Jurkat, Clone E6-1 (cell line): ENCODE measurements around the gene TOP3A.

ENCODE experiments used
- DNase-seq: peaks from one replicate; pipeline ENCODE4 v3.0.0-alpha.2; 2011; ENCODE audit warnings: low read depth, low spot score
- H3K4me3 ChIP-seq: 2 replicates; pipeline ENCODE4 v1.5.1; 2011; ENCODE audit warnings: mild to moderate bottlenecking, low read length, control low read depth, moderate library complexity

Gene TOP3A

DNA sequence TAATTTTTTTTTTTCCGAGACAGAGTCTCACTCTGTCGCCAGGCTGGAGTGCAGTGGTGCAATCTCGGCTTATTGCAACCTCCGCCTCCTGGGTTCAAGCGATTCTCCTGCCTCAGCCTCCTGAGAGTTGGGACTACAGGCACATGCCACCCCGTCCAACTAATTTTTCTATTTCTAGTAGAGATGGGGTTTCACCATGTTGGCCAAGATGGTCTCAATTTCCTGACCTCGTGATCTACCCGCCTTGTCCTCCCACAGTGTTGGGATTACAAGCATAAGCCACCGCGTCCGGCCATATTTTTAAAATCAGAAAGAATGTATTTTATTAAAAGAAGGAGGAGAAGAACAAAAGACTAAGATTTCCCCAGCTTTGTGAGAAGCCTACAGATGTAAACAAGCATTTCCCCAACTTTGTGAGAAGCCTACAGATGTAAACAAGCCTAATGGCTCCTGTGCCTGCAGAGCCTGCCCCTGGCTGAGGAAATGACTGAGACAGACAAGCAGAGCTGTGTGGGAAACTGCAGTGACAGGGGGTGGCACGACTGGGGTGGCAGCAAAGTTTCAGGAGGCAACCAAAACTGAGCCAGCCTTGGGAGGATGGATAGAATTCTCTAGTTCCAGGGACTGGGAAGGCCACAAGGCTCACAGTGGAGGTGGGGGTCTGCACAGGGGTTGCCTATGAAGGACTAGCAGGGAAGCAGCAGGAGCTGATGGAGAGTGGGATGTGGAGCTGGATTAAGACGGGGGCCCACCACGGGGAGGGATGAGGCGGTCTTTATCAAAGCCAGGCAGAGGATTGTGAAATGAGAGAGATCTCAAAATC is 22.9 kb downstream of the TOP3A start:
- H3K4me3 ChIP-seq = no peak overlapping the region
- no peak for DNase-seq

DNA sequence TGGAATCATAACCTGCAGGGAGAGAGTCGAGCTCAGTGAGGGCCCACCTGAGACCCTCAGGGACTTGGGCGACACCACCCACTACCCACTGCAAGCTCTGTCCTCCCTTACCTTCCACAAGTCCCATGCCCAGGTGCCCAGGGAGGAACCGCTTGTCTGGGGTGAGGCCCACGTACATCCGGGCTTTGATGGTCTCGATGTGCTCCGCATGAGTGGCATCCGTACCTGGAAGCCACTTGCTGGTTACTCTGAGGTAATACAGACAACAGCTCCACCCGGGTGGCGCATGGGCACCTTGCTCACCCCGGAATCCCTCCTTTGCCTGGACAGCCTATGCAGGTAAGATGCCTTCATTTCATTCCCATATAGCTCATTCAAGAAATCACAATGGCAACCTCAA is 29.5 kb downstream of the TOP3A start:
- DNase-seq = no peak
- no peak overlapping the region for H3K4me3 ChIP-seq

DNA sequence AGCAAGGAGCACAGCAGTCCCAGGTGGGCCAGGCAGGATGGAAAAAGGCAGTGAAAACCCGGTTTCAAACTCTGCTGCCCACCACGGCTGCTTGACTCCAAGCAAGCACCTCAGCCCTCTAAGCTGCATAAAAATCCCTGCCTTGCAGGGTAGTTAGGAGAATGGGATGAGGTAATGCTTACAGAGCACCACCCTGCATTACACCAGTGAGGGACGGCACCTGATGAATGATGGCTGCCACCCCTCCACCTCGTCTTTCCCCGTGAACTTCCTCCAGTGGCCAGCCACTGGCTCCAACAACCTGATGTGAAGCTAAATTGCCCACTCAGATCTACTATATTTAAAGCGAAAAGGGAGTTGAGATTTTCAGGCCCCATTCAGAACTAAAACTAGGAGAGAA is 33.0 kb downstream of the TOP3A start:
- no peak overlapping the region for H3K4me3 ChIP-seq
- DNase-seq = no peak

DNA sequence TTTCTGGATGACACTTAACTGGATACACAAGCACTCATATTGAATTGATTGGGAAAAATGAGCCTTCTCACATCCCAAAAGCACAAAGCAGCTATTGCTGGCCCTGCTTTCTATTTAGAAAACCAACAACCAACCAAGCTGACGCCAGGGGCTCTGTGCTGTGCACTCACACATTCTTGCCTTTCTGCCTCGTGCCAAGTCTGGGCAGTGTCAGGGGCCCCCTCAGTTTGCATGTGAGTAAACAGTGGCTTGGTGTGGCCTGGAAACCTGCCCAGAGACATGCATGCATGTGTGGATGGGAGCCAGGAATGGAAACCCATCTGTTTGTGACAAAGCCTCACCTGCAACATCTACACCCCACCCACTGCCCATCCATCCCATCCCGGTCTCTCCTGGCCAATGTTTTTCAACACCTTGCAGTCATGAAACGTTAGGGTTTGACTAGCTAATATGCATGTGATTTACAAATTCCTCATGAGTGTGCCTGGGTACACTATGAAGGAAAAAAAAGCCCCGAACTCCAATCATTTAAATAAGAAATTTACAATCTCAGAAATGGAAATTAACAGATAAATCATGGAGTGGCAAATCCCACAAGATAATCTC is 33.9 kb downstream of the TOP3A start:
- no peak for DNase-seq
- no peak overlapping the region for H3K4me3 ChIP-seq

DNA sequence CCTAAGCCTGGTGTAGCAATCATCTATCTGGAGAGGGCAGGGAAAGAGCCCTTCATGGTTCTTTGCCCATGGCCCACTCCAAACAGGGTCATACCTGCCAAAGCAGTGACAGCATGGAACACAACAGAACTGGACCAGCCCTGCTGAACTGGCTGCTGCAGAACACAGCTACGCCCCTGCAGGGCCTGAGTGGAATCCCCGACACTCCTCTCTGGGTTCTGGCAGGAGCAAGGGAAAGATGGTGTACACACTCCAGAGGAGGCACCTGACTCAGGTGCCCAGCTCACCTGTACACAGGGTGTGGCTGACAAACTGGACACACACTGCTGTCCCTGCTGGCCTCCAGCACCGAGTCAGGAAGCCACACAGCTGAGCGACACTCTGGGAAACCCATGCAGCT is 34.5 kb downstream of the TOP3A start:
- H3K4me3 ChIP-seq = no peak overlapping the region

DNA sequence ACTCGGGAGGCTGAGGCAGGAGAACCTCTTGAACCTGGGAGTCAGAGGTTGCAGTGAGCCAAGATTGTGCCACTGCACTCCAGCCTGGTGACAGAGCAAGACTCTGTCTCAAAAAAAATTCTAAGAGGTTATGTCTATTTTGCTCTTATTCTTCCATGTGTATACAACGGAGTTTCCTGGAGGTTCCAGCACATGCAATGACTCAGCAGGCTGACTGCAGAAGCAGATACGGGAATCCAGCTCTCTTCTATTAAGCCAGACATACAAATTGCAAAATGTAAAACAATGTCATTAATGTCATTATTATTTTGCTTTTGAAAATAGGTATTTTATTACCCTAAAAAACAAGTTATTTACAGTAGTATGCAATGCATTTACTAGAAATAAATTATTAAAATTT is 35.9 kb downstream of the TOP3A start:
- DNase-seq = no peak
- no peak overlapping the region for H3K4me3 ChIP-seq

More for the DNA sequence above, 34.5 kb downstream of the TOP3A start:
- DNase-seq = no peak

DNA sequence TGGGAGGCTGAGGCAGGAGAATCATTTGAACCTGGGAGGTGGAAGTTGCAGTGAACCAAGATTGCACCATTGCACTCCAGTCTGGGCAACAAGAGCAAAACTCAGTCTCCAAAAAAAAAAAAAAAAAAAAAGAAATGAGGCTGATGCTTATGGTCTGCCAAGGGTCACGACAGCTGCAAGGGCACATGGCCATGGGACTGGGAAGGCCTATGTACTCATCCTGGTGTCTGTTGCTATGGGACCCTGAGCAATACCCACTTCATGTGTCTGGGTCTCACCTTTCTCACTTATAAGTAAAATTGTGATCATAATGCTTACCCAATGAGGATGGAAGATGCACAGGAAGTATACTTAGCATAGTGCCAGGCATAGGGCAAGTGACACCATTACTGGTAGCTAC is 37.7 kb downstream of the TOP3A start:
- H3K4me3 ChIP-seq = no peak overlapping the region
- no peak for DNase-seq

DNA sequence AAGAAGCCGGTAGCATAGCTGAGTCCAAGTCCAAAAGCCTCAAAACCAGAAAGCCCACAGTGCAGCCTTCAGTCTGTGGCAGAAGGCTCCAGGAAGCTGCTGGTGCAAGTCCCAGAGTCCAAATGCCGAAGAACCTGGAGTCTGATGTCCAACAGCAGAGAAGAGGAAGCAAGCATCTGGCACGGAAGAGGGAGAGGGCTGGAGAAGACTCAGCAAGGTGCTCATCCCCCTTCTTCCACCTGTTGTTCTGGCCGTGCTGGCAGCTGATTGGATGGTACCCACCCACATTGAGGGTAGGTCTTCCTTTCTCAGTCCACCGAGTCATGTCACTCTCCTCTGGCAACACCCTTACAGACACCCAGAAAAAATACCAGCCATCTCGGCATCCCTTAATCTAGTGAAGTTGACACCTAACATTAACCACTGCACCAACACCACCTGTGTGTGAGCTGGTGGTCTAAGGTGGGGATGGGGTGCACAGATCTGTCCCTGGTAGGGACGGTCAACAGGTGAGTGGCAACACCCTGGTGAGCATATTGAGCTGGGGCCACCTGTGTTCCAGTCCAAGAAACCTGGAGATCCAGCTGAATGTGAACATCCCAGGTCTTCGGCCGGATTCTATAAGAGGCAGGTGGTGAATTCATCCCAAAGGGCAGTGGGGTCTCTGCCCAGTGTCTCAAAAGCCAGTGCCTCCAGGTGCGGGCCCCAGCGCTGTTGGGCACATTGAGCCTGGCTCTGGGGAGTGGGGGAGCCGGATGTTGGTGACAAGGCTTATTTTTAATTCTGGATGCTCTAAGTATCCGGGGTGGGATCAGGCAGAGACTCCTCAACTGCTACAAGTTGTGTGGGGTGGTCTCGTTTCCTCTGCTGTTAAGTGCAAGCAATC is 44.5 kb downstream of the TOP3A start:
- DNase-seq = no peak
- no peak overlapping the region for H3K4me3 ChIP-seq

DNA sequence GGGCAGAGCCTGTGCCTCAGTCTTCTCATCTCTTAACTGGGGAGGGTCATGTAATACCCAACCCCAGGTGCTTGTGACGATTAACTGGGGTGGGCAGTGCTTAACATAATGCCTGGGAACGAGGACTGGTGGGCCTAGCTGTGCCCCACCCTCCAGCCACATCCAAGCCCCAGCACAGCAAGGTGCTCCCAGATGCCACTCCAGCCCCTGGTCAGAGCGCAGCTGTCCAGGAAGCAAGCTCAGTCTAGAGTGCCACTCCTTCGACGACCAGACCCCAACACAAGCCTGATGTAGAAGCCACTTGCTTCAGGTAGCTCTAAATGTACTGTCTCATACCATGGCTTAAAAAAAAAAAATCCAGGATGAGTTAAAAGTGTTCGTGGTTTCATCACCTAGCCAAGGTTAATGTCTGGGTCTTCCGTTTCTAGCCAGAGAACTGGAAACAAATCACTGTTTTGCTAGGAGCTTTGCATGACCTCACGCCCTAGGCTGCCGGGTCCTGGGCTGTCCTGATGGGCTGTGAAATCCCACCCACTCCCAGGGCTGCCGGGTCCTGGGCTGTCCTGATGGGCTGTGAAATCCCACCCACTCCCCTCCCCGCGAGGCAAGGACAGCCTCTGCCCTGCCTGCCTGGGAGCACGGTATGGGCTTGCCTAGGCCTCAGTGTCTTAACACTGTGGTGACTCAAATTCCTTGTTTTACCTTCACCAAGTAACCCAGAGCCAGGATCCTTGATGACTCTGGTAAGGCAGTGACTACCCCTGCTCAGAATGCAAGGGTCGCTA is 46.7 kb downstream of the TOP3A start:
- no peak for DNase-seq
- H3K4me3 ChIP-seq = no peak overlapping the region

DNA sequence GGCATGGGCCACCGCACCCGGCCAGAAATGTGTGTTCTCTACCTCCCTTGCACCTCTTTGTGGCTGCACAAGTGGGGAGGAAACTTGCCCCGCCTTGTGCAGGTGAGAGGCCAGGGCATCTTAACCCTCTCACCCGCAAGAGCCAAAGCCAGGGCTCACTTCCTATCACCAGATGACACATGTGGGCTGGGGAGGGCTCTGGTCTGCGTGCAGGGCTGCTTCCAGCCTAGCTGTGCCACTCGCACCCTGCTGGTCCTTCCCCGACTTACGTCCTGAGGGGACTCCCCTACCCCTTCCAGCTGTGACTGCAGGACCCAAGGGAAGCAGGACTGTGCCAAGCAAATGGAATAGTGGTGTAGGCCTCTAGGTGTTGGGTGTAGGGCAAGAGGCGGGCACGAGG is 47.4 kb downstream of the TOP3A start:
- no peak overlapping the region for H3K4me3 ChIP-seq
- DNase-seq = no peak

DNA sequence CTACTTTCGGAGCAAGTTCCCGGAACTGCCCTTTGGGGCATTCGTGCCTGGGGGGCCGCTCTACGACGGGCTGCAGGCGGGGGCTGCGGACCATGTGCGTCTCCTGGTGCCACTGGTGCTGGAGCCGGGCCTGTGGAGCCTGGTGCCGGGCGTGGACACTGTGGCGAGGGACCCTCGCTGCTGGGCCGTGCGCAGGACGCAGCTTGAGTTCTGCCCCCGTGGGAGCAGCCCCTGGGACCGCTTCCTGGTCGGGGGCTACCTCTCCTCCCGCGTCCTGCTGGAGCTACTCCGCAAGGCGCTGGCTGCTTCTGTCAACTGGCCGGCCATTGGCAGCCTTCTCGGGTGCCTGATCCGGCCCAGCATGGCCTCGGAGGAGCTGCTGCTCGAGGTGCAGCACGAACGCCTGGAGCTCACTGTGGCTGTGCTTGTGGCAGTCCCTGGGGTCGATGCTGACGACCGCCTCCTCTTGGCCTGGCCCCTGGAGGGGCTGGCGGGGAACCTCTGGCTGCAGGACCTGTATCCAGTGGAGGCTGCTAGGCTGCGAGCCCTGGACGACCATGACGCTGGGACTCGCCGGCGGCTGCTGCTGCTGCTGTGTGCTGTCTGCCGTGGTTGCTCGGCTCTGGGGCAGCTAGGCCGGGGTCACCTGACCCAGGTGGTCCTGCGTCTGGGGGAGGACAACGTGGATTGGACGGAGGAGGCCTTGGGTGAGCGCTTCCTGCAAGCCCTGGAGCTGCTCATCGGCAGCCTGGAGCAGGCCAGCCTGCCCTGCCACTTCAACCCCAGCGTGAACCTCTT is 50.7 kb downstream of the TOP3A start:
- no peak for DNase-seq
- H3K4me3 ChIP-seq = no peak overlapping the region

DNA sequence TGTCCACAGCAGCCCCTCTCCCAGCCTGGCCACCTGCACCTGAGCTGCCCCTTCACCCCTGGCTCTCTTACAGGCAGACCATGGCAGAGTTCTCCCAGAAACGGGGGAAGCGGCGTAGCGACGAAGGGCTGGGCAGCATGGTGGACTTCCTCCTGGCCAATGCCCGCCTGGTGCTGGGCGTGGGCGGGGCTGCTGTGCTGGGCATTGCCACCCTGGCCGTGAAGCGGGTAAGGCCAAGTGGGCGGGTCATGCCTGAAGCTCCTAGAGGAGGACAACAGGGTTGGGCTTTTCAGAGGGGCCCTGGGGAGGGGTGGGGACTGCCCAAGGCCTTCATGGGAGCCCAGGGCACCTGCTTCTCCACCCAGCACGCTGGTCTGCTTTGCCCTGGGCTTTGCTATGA is 52.2 kb downstream of the TOP3A start:
- no peak for DNase-seq

DNA sequence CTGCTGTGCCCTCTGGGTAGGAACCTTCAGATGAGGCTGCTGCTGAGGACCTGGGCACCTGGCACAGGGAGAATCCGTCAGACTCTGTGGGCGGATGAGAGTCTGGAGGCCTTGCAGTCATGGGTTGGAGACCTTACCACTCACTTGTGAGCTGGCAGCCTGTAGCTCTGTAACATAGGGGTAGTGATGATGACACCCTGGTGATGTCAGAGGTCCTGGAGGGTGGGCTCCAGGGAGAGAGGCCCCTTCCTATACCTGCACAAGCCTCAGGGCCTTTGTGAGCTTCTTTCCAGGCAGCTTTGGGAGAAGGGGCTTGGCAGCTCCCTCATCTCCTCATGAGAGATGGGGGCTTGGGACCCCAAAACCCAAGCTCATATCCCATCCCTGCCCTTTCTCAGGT is 52.7 kb downstream of the TOP3A start:
- H3K4me3 ChIP-seq = no peak overlapping the region
- DNase-seq = no peak

More for the DNA sequence above, 52.2 kb downstream of the TOP3A start:
- no peak overlapping the region for H3K4me3 ChIP-seq

DNA sequence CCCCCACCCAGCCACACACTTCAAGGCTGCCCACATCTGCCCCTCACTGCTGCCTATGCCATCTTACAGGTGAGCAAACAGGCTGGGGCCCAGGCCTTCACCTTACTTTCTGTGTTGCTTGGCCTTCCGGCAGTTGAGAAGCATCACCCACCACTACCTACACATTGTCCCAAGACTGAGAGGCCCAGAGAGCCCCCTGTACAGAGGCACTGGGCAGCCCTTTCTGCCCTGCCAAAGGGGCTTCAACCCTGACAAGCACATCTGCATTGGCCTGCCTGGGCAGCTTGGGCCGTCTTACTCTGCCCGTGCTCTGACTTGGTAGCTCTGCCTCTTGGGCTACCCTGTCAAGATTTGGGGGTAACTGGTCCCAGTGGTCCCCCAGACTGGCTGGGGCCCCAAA is 53.1 kb downstream of the TOP3A start:
- no peak for DNase-seq
- H3K4me3 ChIP-seq = peak overlapping the region; percentile 77

DNA sequence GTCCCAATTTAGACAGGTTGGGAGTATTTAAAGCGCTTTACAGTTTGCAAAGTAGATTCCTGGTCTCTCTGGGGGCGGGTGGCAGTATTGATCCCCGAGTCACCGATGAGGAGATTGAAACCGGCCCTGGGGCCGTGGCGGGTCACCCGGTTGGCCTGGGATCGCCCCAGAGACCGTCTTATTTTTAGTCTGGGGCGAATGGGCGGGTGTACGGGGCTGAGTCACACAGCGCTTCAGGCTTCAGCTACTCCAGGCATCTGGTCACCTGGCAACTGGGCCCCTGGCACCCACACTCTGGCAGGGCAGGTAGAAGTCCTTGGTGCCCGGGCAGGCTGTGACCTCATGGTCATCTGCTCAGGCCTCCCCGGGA is 53.7 kb downstream of the TOP3A start:
- DNase-seq = no peak
- peak overlapping the region; percentile 77 for H3K4me3 ChIP-seq

DNA sequence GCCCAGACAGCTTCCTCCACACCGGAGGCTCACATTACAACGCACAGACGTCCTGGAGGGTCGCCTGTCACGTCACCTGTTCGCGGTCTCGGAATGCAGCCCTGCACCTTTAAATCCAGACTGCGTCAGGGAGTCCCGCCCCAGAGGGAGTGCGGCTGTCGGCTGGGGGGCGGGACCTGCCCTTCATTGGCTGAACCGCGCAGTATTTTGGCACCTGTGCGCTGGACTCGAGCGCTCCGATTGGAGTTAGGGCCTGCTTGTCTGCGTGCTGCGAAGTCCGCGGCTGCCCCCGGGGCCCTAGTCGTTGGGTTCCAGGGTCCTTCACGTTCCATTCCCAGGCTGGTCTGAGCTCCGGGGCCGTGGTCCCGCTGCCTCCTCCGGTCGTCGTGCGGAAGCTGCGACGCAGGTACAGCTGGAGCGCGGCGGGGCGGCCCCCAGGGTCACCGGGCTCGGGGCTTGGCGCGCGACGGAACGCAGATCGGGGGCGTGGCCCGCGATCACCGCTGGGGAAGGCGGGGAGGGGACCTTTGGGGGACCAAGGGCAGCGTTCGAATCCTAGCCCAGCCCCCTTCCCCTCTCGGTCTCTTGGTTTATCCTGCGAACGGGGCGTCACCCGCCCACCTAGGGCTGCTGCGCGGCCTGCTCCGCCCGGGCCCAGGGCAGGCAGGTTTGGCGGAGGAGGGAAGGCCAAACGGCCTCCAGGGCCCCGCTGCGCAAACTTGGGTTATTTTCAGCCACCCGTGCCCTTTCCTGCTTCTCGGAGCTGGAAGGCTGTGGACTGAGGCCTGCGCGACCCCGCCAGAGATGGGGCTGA is 54.3 kb downstream of the TOP3A start, which contains the start of gene MIEF2:
MIEF2 (plus strand) TSS at position 331 of the 814 bp plus-strand sequence. CDS start 2,059 bp downstream, outside the sequence.
- peak; percentile 92 for DNase-seq
- H3K4me3 ChIP-seq = peak within 1 kb of the TSS; percentile 77

DNA sequence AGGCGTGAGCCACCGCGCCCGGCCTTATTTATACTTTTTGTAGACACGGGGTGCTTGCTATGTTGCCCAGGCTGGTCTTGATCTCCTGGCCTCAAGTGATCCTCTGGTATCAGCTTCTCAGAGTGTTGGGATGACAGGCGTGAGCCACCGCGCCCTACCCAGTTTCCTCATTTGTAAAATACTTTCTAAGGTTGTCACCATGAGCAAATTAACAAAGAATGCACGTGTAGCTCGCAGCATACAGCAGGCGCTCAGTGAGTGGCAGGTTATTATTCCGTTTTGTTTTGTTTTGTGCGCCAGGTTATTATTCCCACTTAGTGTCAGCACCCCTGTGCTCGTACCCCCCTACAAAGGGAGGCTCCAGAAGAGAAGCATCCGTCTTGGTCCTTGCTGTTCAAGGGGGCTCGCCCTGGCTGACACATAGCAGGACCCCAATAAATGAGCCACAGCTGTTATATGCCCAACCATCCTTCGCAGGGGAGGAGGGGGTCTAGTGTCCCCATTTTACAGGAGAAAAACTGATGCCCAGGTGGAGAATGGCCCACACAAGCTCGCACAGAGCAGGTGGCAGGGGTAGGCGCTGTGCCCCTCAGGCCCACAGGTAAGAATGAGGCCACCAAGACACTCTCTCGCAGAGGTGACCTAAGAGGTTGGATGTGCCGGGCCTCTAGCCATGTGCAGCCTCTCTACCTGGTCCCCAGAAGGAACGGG is 55.0 kb downstream of the TOP3A start:
- DNase-seq = no peak
- peak overlapping the region; percentile 77 for H3K4me3 ChIP-seq
